ENCODE measurements around the gene NXN.
"Not testable (repeated sequence)": the region's sequence is repeated elsewhere in the genome, so short reads cannot be mapped to it uniquely, and the experiment has no call there.

NXN gene

DNA sequence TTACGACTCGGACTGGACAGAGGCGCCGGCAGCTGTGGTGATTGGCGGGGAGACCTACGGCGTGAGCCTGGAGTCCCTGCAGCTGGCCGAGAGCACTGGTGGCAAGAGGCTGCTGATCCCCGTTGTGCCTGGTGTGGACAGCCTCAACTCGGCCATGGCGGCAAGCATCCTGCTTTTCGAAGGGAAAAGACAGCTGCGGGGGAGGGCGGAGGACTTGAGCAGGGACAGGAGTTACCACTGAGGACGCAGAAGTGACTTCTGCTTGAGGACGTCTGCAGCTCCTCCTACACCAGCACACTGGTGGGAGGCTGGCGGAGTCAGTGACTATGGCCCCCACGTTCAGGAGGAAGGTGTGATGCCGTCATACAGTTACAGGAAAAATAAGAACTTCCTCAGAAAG lies 187.7 kb downstream of the NXN start:
- no peak for DNase-seq

GRCh38 chr17:790874-791247 lies 188.7 kb downstream of the NXN start:
- DNase-seq, result not testable (repeated sequence)

DNA sequence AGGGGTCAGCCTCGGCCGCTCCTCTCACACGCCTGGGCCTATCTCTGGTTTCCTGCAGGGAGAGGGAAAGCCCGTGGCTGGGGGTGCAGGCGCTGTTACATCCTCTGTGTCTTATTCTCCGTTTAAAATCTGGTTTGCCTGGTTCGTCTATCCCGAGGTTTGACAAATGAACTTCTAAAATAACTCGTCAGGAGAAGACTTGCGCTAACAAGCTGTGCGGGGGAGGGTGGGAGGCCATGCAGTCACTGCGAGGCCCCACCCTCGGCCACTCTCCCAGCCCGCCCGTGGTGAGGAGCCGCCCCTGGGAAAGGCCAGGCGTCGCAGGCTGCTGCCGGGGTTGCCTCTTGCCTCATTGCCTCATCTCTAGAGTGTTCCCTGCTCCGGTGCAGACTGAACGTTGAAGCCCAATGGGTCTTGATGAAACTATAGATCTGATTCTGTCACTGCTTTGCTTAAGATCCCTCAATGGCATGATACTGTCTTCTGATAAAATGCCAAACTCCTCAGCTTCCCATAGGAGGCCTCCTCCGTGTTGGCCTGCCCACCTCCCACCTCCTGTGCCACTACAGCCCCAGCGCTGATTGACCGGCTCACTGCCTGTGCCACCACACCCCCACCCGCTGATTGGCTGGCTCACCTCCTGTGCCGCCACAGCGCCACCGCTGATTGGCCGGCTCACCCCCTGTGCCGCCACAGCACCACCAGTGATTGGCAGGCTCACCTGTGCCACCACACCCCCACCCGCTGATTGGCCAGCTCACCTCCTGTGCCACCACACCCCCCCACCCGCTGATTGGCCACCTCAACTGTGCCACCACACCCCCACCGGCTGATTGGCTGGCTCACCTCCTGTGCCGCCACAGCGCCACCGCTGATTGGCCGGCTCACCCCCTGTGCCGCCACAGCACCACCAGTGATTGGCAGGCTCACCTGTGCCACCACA lies 189.4 kb downstream of the NXN start:
- DNase-seq, result not testable (repeated sequence)

- no peak for DNase-seq
Measured at GRCh38 chr17:789160-789840, 190.3 kb downstream of the NXN start.

DNA sequence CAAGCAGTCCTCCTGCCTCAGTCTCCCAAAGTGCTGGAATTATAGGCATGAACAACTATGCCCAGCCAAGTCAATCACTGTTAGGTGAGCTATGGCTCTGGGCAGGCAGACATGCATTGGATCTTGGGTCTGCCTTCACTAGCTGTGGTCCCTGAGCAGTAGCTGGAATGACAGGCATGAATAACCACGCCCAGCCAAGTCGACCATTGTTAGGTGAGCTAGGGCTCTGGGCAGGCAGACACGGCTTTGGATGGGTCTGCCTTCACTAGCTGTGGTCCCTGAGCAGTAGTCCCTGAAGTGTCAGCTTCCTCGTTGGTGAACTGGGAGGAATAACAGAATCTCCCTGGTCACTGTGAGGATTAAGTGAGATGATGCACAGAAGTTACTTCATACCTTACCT lies 191.0 kb downstream of the NXN start:
- no peak for DNase-seq

- DNase-seq, result no peak
Measured at GRCh38 chr17:787641-788221, 191.8 kb downstream of the NXN start.

GRCh38 chr17:785901-786300 lies 193.7 kb downstream of the NXN start:
- not testable (repeated sequence) for DNase-seq

- no peak for DNase-seq
Measured at GRCh38 chr17:784143-784542, 195.4 kb downstream of the NXN start.

- peak; percentile 91 for DNase-seq
Measured at GRCh38 chr17:781805-782731, 197.5 kb downstream of the NXN start, which contains the start of the genes GLOD4 and MRM3. Gene GLOD4 (minus strand): TSS chr17:782280. CDS start chr17:782255, 25 bp downstream. Gene MRM3 (plus strand): TSS chr17:782353. CDS start chr17:782379, 26 bp downstream.

DNA sequence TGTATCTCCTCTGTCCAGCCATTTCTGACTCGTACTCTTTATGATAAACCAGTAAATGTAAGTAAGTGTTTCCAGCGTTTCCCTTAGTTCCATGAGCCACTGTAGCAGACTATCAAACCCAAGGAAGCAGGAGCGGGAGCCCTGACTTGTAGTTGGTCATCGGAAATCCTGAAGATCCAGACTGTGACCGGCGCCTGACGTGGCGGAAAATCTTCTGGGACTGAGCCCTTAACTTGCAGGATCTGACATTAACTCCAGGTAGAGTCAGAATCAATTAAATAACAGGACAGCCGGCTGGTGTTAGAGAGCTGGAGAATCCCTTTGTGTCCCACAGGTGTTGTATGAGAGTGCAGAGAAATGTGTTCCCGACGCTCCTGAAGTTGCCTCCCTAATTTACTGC lies 201.5 kb downstream of the NXN start:
- no peak for DNase-seq

GRCh38 chr17:774313-774584 lies 205.3 kb downstream of the NXN start:
- DNase-seq, result no peak

DNA sequence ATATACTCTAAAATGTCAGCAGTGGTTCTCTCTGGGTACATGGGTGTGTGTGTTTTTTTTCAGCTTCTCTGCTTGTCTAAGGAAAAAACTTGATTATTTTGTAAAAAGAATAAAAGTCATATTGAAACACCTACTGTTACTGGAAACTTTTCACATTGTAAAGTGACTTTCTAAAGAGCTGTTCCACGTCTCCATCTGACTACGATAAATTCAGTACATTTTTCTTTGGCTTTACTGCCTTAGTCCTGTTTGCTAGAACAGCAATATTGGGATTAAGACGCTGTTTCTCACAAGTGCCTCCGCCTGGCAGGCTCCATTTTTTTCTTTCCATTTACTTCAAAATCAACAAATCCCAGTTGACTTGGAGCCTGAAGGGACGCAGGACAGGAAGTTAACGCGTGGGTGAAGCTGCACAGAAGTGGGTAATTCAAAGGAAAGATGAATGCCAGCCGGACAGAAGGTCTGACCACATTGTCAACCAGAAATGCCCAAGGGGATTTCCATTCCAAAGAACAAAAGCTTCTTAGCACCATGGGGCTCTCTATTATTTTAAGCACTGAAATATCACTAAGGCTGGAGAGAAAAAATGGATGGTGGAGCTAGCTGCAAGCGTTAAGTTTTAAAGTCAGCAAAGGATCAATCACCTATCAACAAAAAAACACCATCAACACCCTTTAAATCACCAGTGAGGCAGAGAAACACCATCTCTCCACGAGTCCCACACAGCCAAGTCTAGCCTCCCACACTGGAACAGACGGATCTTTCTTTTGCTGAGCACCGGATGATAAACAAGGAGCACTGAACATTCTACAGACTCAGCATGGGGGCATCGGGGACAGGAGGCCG lies 205.9 kb downstream of the NXN start:
- DNase-seq, result no peak

DNA sequence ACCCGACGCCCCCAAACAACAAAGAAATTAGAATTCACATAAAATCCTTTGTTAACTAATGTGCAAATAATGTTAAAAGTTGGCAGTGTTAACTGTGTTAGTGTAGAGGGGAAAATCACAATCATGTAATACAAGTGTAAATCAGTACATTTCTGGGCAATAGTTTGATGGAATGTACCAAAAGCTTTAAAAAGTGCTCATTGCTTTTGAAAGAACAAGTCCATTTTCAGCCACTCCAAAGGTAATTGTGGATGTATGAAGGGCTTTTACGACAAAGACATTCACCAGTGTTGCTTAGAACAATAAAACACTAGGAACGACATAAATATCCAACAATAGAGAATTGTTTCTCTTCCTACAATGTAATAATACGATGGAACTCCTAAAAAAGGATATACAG lies 206.6 kb downstream of the NXN start:
- no peak for DNase-seq

DNA sequence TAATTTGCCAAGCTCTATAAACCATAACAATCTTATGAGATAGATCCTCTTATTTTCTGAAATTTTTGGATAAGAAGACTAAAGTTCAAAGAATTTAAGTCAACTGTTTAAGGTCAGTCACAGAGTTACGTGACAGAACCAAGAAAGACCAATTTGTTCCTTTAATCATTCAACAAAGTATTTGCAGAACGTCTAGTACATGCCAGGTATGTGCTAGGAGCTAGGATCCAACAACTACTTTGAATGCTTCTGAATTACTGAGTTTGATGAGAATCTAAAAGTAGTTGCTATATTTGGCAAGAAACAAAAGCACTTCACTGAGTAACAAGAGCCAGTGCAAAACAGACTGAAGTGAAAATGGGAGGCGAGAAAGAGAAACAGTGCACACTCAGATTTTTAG lies 212.5 kb downstream of the NXN start:
- no peak for DNase-seq

DNA sequence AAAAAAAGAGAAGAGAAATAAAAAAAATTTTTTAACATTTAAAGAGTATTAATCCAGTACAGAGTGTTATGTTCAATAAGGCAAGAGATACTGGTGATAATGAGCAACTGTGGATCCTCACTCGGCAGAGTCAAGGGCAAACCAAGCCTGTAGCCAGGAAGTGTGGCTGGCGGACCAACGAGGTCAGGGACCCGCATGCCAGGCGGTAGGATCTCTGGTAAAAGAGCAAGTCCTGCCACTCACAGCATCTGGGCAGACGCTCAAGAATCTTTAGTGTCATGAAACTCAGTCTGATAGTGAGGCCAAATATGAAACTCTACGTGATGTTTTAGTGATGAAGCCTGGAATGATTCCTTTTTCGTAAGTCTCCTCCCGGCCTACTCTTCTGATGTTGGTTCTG lies 219.2 kb downstream of the NXN start:
- DNase-seq, result no peak

DNA sequence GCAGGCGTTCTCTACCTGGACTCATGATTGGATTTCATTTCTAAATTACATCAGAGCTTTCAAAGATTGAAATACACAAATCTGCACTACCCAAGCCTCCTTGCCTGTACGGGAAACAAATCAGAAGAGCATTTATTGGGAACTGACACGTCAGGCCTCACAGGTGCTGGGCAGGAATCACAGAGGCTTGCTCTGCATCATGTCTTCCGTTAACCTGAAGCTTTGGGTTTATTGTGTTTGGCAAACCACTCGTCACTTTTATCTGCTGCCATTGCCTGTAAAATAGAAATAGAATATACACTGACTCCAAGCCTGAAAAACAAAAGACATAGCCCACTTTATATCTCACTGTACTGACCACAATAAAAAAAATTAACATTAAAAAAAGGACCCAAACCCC lies 219.6 kb downstream of the NXN start:
- DNase-seq, result no peak

GRCh38 chr17:756010-756567 lies 223.5 kb downstream of the NXN start:
- DNase-seq, result not testable (repeated sequence)

- DNase-seq, result not testable (repeated sequence)
Measured at GRCh38 chr17:755319-755961, 224.1 kb downstream of the NXN start.

DNA sequence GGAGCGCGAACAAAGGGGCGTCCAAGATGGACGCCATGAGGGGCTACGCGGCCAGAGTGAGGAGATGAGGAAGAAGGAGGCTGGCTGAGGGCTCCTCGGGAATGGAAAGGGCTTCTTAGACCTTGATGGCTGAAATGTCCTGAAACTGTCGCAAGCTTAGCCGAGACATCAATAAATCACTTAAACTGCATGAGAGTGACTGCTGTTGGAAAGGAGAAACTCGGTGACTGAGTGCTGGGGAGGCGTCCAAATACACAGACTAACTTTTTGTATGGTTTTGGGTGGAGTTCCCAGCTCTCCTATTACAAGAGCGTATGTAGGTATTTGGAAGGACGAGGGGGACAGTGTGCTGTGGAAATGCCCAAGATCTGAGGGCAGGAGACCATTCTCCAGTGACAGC lies 226.2 kb downstream of the NXN start:
- no peak for DNase-seq

DNA sequence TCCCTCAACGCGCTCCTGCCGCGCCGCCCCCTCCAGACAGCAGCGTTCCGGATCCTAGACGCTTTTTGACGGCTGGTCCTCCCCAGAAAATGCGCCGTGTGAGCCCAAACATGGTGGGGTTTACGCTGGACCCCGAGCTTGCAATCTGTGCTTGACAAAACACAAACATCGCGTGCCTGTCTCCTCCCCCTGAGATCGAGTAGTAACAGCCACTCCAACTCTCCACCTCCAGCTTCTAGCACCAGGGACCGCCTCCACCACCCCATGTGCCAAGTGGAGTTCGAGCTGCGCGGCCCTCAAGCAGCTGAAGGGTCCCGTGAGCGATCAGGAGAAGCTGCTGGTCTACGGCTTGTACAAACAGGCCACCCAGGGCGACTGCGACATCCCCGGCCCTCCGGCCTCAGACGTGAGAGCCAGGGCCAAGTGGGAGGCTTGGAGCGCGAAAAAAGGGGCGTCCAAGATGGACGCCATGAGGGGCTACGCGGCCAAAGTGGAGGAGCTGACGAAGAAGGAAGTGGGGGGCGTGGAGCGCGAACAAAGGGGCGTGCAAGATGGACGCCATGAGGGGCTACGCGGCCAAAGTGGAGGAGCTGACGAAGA lies 226.9 kb downstream of the NXN start:
- DNase-seq, result no peak
